Effector memory CD8-positive, alpha-beta T cell (primary cell): ENCODE measurements around the gene WSCD2.
A peak's percentile ranks its signal among the peaks of the same experiment; 100 is the strongest.
"Not testable (repeated sequence)": the region's sequence is repeated elsewhere in the genome, so short reads cannot be mapped to it uniquely, and the experiment has no call there.

Source experiments
- ATAC-seq: fragments of 150-1000 bp; cut with Tn5 transposase; replicated peaks from 2 replicates; pipeline ENCODE4 v1.10.0; 2021; ENCODE audit warnings: mild to moderate bottlenecking, moderate library complexity
- DNase-seq, 3 experiments: peaks; one replicate each; pipeline ENCODE4 v3.0.0; 2021
- H3K27ac Mint-ChIP-seq, 2 donors: one replicate each; pipeline ENCODE4 v1.8.0; 2022; ENCODE audit warnings: mild to moderate bottlenecking in 2 of 2, mixed read lengths in 2 of 2, moderate library complexity in 2 of 2
- H3K27me3 Mint-ChIP-seq, 2 donors: one replicate each; pipeline ENCODE4 v1.8.0; 2022; ENCODE audit warnings: mixed read lengths in 2 of 2
- H3K36me3 Mint-ChIP-seq: one replicate; pipeline ENCODE4 v1.8.0; 2022; ENCODE audit warnings: mild to moderate bottlenecking, moderate library complexity, mixed read lengths; ENCODE audit not compliant: insufficient read depth
- H3K4me1 Mint-ChIP-seq, 2 donors: one replicate each; pipeline ENCODE4 v1.8.0; 2022; ENCODE audit warnings: low read depth in 2 of 2, mixed read lengths in 2 of 2
- H3K4me3 Mint-ChIP-seq, 2 donors: one replicate each; pipeline ENCODE4 v1.8.0; 2022; ENCODE audit warnings: mild to moderate bottlenecking in 2 of 2, mixed read lengths in 2 of 2, moderate library complexity in 2 of 2
- H3K9me3 Mint-ChIP-seq, 2 donors: one replicate each; pipeline ENCODE4 v1.8.0; 2022; ENCODE audit warnings: mixed read lengths in 2 of 2

The WSCD2 gene

DNA sequence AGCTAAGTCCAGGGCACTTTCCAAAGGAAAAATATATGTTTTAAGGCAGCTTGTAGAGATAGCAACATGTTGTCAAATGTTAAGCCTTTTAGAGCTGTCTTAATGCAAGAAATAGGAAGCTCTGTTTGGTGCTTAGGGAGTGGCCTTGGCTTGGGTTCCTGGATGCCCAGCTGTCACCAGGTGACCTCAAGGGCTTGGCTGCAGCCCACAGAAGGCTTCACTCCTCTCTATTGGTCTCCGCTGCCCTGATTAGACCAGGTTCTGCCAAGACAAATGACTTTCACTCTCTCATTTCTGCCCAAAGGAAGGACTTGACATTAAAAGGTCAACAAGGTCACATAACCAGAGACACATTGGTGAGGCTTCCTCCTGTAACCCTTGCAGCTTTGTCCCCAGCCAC, 76.8 kb downstream of the WSCD2 start:
- Mint-ChIP-seq H3K27ac (no peak overlapping the region), H3K36me3 (no peaks in the 10 kb centered on the region), H3K9me3 (peaks cover 0 to 2% of the 10 kb centered on the region in 2 donors), H3K4me3 (no peak overlapping the region), H3K27me3 (peaks cover 28 to 74% of the 10 kb centered on the region in 2 donors), H3K4me1 (no peaks in the 10 kb centered on the region)
- DNase-seq (no peak), ATAC-seq (no peak)

DNA sequence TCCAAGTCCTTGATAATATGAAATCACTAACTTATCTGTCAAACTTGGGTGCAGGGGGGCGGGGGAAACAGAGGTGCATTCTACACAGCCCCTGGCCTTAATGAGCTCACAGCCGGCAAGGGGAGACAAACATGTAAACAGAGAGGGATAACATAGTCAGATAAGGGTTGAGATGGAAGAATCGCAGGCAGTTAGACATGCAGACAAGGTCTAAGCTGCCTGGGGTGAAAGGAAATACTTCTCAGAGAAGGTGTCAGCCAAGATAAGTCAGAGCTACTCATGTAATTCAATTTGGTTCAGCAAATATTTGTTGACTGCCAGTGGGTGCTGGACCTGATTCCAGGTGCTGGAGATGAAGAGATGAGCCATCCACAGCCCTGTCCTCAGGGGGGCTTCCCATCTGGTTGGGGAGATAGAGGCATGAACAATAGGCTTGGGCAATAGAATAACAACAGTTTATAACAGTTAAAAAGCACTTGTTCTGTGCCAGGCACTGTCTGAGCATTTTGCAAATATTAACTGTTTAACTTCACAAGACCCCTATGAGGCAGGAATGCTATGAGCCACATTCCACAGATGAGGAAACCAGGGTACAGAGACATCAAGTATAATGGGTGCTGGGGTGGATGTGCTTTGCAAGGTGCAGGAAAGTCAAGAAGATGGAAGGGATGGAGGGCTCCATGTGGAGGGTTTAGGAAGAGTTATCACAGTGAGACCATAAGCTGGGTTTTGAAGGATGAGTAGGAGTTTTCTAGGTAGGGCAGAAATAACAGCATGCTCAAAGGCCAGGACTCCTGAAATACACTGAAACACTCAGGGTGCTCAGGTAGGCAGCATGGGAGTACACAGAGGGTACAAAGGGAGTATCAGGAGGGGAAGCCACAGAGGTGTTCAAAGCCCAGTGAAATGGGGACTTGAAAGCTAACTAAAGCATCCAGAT, 79.0 kb downstream of the WSCD2 start:
- Mint-ChIP-seq H3K27me3 (peaks cover 33 to 72% of the 10 kb centered on the region in 2 donors), H3K9me3 (peaks cover 0 to 2% of the 10 kb centered on the region in 2 donors), H3K4me1 (no peaks in the 10 kb centered on the region), H3K27ac (no peak overlapping the region), H3K4me3 (no peak overlapping the region), H3K36me3 (no peaks in the 10 kb centered on the region)
- no peak for ATAC-seq
- no peak for DNase-seq

GRCh38 chr12:108210001-108210400, 80.9 kb downstream of the WSCD2 start:
- H3K9me3 Mint-ChIP-seq, result peaks cover 0 to 2% of the 10 kb centered on the region in 2 donors
- H3K4me3 Mint-ChIP-seq, result no peak overlapping the region
- no peak for ATAC-seq
- H3K27me3 Mint-ChIP-seq, result peaks cover 26 to 69% of the 10 kb centered on the region in 2 donors
- no peak overlapping the region for H3K27ac Mint-ChIP-seq
- peaks cover 3% of the 10 kb centered on the region for H3K36me3 Mint-ChIP-seq
- H3K4me1 Mint-ChIP-seq, result no peaks in the 10 kb centered on the region
- DNase-seq, result no peak

- Mint-ChIP-seq H3K27ac (no peak overlapping the region), H3K27me3 (peaks cover 33 to 77% of the 10 kb centered on the region in 2 donors), H3K36me3 (peaks cover 3% of the 10 kb centered on the region), H3K4me1 (no peaks in the 10 kb centered on the region), H3K4me3 (no peak overlapping the region), H3K9me3 (peaks cover 0 to 2% of the 10 kb centered on the region in 2 donors)
- no peak for DNase-seq
- no peak for ATAC-seq
Measured at GRCh38 chr12:108211157-108211556, 82.1 kb downstream of the WSCD2 start.

- no peak overlapping the region for H3K4me3 Mint-ChIP-seq
- H3K36me3 Mint-ChIP-seq, result peaks cover 3% of the 10 kb centered on the region
- ATAC-seq (no peak), DNase-seq (no peak)
- no peaks in the 10 kb centered on the region for H3K4me1 Mint-ChIP-seq
- peaks cover 32 to 84% of the 10 kb centered on the region in 2 donors for H3K27me3 Mint-ChIP-seq
- H3K27ac Mint-ChIP-seq, result no peak overlapping the region
- peaks cover 0 to 2% of the 10 kb centered on the region in 2 donors for H3K9me3 Mint-ChIP-seq
Measured at GRCh38 chr12:108213871-108214445, 84.9 kb downstream of the WSCD2 start.

- H3K27ac Mint-ChIP-seq, result no peak overlapping the region
- peaks cover 3% of the 10 kb centered on the region for H3K36me3 Mint-ChIP-seq
- DNase-seq, result peak in 2 of 3 experiments; percentile 9 to 20
- H3K27me3 Mint-ChIP-seq, result peaks cover 36 to 90% of the 10 kb centered on the region in 2 donors
- H3K4me3 Mint-ChIP-seq, result no peak overlapping the region
- no peak for ATAC-seq
- H3K9me3 Mint-ChIP-seq, result peaks cover 0 to 2% of the 10 kb centered on the region in 2 donors
- no peaks in the 10 kb centered on the region for H3K4me1 Mint-ChIP-seq
Measured at GRCh38 chr12:108214486-108214885, 85.4 kb downstream of the WSCD2 start.

DNA sequence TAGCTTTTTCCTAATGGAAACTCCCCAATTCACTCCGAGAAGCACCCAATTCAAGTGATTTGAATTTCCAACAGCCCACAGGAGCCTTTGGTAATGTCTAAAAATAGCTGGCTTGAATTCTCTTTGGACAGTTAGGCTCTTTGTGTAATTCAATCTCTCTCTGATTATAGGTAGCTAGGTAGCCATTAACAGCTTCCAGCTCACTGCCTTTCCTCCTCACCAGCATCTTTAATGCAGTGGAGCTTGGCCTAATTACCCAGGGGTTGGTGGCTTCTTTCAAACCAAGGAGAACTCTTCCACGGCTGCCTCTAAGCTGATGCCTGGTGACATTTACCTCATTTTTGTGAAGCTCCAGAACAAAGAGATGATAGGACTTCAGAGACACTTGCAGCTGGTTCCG, 86.4 kb downstream of the WSCD2 start:
- no peaks in the 10 kb centered on the region for H3K4me1 Mint-ChIP-seq
- ATAC-seq (no peak), DNase-seq (no peak)
- no peak overlapping the region for H3K4me3 Mint-ChIP-seq
- H3K9me3 Mint-ChIP-seq, result peaks cover 0 to 2% of the 10 kb centered on the region in 2 donors
- H3K27ac Mint-ChIP-seq, result no peak overlapping the region
- peaks cover 3% of the 10 kb centered on the region for H3K36me3 Mint-ChIP-seq
- H3K27me3 Mint-ChIP-seq, result peaks cover 34 to 86% of the 10 kb centered on the region in 2 donors

DNA sequence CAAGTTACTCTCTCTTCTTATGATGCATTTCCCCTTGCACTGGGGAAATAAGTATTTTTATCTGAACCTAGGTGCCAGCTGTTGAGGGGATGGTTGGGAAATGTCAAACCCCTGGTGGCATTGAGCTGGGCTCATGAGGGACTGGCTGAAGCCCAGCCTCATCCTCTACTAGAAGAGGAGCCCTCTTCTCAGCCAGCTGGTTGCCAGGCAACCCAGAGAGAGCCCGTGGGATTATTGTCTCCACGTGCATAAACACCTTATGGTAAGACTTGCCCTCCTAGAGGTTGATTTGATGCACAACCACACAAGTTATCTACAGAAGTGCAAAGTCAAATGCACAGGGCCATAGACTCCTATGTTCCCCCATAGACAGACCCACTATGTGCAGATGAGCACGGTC, 89.8 kb downstream of the WSCD2 start:
- DNase-seq, result no peak
- H3K9me3 Mint-ChIP-seq, result no peaks in the 10 kb centered on the region
- ATAC-seq, result no peak
- no peak overlapping the region for H3K27ac Mint-ChIP-seq
- H3K36me3 Mint-ChIP-seq, result no peaks in the 10 kb centered on the region
- H3K4me1 Mint-ChIP-seq, result no peaks in the 10 kb centered on the region
- no peak overlapping the region for H3K4me3 Mint-ChIP-seq
- peaks cover 22 to 68% of the 10 kb centered on the region in 2 donors for H3K27me3 Mint-ChIP-seq

GRCh38 chr12:108225101-108225500, 96.0 kb downstream of the WSCD2 start:
- not testable (repeated sequence) for H3K9me3 Mint-ChIP-seq, ATAC-seq, DNase-seq, H3K4me3 Mint-ChIP-seq, H3K27ac Mint-ChIP-seq, H3K4me1 Mint-ChIP-seq, H3K36me3 Mint-ChIP-seq
- H3K27me3 Mint-ChIP-seq, result peaks cover 0 to 41% of the 10 kb centered on the region in 2 donors

DNA sequence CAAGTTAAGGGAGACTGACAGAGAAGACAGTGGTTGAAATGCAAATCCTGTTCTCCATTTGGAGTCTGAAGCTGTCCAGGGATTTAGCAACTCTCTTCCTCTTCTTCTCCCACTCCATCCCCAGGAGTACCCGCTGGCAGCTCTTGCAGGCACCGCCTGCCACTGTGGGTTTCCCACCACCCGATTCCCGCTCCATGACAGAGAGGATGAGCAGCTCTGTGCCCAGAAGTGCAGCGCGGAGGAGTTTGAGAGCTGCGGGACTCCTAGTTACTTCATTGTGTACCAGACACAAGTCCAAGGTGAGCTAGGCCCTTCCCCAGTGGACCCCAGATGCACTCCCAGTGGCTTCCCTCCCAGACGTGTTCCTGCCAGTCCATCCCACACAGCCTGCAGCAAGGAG, 97.8 kb downstream of the WSCD2 start:
- DNase-seq (no peak), ATAC-seq (no peak)
- Mint-ChIP-seq H3K27me3 (peaks cover 7 to 51% of the 10 kb centered on the region in 2 donors), H3K27ac (no peak overlapping the region), H3K9me3 (no peaks in the 10 kb centered on the region), H3K4me3 (no peak overlapping the region), H3K36me3 (no peaks in the 10 kb centered on the region), H3K4me1 (no peaks in the 10 kb centered on the region)

DNA sequence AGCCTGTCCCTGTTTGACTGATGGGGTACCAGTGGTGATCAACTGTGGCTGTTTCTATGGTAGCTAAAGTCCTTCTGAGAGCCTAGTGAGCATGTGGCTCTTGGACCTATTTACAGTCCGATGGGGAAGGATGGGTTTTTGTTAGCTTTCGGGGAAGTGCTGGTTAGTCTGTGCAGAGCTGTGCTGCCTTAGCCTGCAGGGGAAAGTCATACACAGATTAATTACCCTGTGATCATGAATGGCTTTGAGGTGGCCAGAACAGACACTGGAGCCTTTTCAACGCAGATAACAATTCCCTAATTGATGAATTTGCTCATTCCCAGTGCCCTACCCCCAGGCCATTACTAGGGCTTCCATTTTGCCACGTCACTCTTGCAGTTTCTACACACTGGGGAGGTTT, 99.7 kb downstream of the WSCD2 start:
- Mint-ChIP-seq H3K36me3 (no peaks in the 10 kb centered on the region), H3K4me3 (no peak overlapping the region), H3K9me3 (no peaks in the 10 kb centered on the region), H3K27ac (no peak overlapping the region), H3K27me3 (peaks cover 7 to 59% of the 10 kb centered on the region in 2 donors), H3K4me1 (no peaks in the 10 kb centered on the region)
- DNase-seq (no peak), ATAC-seq (no peak)

GRCh38 chr12:108231109-108231905, 102.2 kb downstream of the WSCD2 start:
- H3K4me1 Mint-ChIP-seq, result peaks cover 0 to 2% of the 10 kb centered on the region in 2 donors
- ATAC-seq, result no peak
- H3K27ac Mint-ChIP-seq, result no peak overlapping the region
- H3K9me3 Mint-ChIP-seq, result no peaks in the 10 kb centered on the region
- H3K4me3 Mint-ChIP-seq, result no peak overlapping the region
- H3K27me3 Mint-ChIP-seq, result peaks cover 7 to 46% of the 10 kb centered on the region in 2 donors
- no peaks in the 10 kb centered on the region for H3K36me3 Mint-ChIP-seq
- DNase-seq, result no peak

DNA sequence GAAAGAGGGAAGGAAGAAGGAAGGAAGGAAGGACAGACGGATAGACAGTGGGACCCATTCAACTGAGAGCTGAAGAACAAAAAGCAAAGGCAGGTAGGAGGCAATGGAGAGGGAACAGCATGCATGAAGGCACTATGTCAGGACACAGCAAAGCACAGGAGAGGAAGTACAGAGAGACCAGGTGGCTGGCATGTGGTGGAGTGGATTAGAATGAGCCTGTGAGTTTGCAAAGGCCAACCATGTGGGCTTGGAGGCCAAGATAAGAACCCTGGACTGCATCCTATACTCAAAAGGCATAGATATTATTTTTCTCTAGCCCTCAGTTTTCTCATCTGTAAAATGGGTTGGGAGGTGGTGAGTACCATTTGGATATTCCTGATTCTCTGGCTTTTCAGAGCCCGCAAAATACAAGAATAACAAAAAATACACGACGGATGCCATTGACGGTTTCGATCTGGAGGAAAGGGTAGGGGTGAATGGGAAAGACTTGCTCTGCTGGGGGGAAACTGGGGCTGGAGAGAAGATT, 102.9 kb downstream of the WSCD2 start:
- Mint-ChIP-seq H3K27ac (no peak overlapping the region), H3K4me3 (no peak overlapping the region), H3K4me1 (peaks cover 0 to 7% of the 10 kb centered on the region in 2 donors), H3K9me3 (no peaks in the 10 kb centered on the region), H3K36me3 (no peaks in the 10 kb centered on the region), H3K27me3 (peaks cover 7 to 46% of the 10 kb centered on the region in 2 donors)
- ATAC-seq (no peak), DNase-seq (no peak)
